GM19397 (cell line): ENCODE results near the gene SLAMF8.
A peak's percentile ranks its signal among the peaks of the same experiment; 100 is the strongest.

Experiments used
- ATAC-seq: cut with Tn5 transposase; IDR thresholded peaks from one replicate; pipeline ENCODE4 v1.9.1; 2021; ENCODE audit warnings: mild to moderate bottlenecking, moderate library complexity; ENCODE audit not compliant: unreplicated experiment

The SLAMF8 gene

DNA sequence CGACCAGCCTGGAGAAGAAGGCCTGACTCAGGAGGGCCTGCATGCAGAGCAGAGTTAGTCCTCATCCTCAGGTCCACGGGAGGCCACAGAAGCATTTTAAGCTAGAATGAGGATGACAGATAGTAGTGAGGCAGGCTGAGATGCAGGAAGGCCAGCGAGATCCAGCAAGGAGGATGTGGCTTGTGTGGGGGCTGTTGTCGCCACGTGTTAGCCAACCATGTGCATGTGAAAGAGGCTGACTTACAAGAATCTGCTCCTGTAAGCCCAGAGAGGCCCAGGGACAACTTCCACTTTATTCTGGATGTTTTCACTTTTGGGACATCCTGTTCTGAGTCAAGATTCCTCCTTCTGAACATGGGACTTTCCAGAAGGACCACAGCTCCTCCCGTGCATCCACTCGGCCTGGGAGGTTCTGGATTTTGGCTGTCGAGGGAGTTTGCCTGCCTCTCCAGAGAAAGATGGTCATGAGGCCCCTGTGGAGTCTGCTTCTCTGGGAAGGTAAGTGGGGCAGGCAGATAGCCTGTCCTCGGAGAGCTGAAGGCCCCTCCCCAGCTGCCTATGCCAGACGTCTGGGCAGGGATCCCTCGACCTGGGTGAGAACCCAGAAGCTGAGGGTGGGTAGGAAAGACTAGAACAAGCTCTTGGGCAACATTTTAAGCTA is at the start of gene SLAMF8:
SLAMF8 (plus strand) TSS at position 433 of the 661 bp plus-strand sequence; CDS start at position 459, 26 bp downstream.
- ATAC-seq: no peak

DNA sequence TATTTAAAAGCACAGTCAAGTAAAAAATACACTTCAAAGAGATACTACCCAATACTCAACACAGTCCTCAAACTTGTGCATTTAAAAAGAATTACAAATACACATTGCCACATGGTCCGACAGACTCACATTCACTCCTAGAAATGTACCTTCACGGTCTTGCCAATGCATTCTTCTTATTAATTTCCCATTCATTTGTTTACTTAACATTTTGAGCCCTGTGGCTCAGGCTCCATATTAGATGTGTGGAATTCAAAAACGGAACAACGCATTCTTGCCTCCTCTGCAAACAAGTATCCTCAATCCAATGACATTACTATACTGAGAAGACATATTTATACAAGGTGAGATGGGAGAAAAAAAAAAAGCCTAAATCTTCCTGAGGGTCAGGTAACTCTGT is 48.4 kb upstream of the SLAMF8 start:
- ATAC-seq: no peak

DNA sequence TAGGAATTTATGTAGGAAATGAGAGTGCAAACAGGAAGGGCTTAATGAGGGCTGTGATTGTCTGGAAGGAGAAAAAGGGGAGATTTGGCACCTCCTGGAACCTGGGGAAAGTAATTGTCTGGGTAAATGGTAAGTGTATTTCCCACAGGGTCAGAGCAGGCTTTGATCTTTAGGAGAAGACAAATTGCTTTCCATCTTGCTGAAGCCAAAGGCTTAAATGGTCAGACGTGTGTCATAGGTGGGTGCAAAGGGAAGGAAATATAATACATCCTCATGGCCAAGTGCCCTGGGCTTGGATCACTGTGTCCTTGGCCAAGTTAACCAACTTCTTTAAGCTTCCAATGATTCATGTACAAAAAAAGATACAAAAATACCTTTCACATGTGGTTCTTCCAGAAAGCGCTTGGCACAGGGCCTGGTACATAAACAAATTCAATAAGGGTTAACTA is 47.2 kb upstream of the SLAMF8 start:
- ATAC-seq: no peak

DNA sequence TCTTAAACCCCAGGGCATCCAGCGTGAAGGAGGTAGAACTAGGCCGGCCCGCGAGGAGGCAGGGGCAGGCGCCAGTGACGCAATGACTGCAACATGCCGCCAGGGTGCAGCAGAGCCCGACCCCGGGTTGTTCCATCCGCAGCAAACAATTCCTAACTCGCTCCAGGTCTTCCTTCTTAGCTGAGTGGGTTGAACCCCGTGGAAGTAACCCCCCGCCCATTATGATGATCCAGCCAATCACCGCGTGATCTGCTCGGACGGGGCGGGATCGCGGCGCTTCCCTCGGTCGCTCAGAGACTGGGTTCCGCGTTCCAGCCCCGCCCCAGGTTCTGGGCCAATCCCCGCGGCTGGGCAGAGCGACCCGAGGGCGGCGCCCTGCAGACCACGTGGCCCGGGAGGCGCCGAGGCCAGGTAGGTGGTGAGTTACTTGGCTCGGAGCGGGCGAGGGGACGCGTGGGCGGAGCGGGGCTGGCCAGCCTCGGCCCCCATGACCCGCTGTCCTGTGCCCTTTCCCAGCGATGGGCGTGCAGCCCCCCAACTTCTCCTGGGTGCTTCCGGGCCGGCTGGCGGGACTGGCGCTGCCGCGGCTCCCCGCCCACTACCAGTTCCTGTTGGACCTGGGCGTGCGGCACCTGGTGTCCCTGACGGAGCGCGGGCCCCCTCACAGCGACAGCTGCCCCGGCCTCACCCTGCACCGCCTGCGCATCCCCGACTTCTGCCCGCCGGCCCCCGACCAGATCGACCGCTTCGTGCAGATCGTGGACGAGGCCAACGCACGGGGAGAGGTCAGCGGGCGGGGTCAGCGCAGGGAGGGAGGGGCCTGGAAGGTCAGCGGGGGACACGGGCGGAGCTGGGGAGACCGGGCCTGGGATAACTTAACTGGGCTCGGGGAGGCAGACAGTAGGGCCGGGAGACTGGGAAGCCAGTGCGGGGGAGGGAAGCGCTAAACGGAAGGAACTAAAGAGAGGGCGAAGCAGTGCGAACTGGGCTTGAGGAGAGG is 45.8 kb upstream of the SLAMF8 start, which contains the start of gene DUSP23:
DUSP23 (plus strand) TSS at position 380 of the 1,000 bp plus-strand sequence; CDS start at position 519, 139 bp downstream.
- ATAC-seq: peak; percentile 99

DNA sequence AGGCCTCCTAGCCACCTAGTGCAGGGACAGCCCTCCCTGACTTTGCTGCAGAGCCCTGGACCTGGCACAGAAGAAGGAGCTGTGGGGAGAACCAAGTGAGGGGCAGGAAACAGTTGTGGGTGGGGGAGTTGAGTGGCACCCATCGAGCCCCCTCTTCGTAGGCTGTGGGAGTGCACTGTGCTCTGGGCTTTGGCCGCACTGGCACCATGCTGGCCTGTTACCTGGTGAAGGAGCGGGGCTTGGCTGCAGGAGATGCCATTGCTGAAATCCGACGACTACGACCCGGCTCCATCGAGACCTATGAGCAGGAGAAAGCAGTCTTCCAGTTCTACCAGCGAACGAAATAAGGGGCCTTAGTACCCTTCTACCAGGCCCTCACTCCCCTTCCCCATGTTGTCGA is 44.7 kb upstream of the SLAMF8 start:
- ATAC-seq: no peak

DNA sequence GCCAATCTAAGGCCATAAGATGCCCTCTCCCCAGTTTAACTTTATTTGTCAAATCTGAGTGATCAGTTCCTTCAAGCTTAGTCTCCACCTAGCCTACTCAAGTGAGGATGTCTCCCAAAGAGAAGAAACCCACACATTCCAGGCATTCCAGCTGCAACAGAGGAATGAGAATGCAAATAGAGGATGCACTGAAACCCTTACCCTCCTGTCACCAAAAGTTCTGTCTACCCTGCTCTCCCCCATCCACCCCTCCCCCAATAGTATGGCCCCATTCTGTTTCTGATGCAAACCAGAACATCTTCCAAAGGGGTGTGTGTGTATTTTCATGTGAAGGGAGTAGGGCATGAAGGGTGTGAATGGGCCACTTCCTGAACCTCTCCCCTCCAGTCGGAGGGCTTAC is 42.9 kb upstream of the SLAMF8 start:
- no peak for ATAC-seq

DNA sequence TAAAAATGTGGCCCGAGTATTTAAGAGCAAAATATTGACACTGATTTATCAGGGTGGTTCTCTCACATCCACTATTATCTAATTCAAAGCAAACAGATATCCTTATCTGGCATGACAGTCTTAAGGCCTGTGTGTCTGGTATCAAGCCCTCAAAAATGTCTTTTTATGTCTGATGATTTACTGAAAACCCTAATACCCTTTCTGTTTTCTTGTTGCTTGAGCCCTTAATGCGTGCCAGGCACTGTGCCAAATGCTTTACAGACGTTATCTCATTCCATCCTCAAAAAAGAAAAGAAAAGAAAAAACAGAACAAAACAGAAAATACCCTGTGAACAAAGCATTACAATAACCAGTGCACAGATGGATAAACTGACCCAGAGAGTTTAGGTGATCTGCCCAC is 40.2 kb upstream of the SLAMF8 start:
- ATAC-seq: no peak

DNA sequence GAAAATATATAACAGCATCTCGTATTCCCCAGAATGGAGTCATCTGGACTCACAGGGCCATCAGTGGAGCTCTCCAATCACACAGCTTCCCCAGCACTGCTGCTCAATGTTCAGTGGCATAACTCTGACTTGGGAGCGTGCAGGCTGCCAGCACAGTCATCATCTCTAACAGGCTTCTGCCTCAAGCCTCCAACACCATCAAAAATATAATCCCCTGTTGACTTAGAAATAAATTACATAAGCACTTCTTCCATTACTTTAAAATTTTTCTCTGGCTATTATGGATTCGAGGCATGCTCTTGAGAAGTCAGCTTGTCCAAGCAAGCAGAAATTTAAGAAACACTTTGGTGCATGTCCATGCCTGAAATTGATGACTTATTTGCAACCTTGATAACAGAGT is 39.7 kb upstream of the SLAMF8 start:
- no peak for ATAC-seq

DNA sequence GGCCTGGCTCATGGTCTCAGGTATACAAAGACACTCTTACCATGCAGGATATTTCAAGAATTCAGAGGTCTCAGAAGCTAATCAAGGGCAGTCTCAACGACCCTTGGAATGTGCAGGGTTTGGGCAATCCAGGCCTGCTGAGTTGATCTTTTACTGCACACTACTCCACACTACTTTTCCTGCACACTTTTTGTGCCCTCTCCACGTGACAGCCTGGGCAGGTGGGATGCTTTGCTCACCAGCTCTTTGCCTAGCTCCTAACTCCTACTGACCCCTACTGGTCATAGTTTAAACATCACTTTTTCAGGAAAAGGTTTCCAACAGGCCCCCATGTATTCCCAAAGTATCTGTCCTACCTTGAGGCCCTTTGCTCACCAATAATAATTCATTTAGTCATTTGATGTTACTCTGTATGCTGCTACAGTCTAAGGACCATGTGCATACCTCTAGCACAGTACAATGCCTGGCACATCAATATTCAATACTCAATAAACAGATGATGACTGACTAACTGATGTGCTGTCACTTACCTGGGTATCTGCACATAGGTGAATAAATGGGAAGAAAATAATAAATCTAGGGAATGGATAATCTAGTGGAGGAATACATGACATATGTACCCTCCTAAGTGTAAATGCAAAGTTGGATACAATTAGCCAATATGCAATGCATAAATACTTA is 36.3 kb upstream of the SLAMF8 start:
- no peak for ATAC-seq

DNA sequence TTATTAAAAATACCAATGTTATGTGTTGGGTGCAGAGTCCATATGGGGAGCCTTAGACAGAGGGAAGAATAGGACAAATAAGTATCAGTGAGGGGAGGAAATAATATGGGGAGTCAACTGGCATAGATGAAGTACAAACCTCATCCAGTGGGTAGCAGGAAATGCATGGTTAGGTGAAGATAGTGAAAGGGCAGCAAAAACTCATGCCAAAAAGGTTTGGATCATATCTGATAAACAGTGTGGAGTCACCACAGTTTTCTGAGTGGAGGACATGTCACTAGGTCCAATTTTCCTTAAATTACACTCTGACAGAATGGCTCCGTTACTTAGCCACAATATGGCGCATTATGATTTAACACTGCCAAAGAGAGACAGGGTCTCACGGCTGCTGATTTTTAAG is 35.6 kb upstream of the SLAMF8 start:
- no peak for ATAC-seq

DNA sequence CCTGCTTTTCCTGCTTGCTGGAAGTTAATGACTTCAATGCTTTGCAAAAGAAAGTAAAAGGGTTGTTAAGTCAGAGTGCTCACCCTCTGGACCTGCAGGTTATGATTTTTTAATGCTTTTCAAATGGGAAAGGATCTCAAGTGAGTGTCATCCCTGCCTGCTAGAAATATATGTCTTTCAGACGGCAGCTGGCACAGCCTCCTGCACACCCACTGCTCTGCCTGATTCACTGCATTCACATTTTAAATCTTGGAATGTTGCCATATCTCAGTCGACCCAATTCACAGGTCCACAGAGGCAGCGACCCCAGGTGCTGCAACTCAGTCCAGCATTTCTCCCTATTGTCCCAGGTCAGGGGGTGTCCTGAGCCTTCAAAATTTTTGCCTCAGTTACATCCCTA is 35.2 kb upstream of the SLAMF8 start:
- ATAC-seq: no peak

DNA sequence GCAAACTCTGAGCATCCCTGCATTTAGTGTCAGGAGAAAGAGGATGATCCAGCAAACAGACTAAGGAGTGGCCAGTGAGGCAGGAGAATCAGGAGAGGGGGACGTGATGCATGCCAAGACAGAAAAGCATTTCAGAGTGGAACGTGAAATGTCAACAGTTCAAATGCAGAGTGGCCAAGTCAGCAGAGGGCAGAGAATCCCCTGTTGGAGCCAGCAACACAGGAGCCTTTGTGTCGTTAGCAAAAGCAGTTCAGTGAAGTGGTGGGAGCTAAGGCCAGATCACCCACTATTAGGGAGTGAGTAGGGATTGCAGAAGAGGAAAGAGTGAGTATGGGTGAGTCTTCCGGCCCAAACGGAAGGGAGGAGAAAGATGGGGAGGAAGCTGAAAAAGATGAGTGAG is 31.1 kb upstream of the SLAMF8 start:
- no peak for ATAC-seq

DNA sequence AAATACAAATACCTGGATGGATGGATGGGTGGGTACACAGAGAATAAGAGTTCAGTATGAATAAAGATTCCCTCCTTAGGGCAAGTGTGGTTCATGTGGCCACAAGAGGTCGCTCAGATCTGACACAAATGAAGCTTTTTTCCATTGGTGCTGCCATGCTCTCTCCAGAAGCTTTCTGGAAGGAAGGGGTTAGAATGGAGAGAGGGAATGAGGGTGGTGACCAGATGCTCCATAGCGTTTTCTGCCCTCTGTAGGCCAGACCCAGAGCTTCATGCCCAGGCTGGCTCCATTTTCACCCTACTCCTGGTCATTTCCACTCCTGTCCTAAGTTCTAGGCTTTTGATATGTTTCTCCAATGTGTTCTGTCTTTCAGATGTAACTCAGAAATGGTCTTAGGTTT is 27.8 kb upstream of the SLAMF8 start:
- no peak for ATAC-seq

DNA sequence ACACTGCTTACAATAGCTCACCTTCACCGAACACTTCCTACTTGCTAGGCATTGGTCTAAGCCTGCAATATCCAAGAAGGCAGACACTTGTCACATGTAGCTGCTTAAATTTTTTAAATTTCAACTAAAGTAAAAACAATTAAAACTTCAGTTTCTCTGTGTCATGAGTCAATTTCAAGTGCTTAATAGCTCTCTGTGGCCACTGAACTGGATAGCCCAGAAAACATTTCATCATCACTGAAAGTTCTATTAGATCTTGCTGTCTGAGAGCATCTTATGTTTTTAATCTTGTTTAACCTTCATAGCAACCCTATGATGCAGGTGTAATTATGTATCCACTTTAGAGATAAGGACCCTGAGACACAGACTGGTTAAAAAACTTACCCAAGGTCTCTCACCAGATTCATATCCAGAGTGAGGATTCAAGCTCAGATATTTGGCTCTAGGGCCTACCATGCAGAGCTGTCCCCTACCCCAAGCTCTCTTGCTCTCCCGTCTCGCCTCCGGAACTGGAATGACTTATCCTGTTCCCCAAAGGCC is 27.2 kb upstream of the SLAMF8 start:
- no peak for ATAC-seq

DNA sequence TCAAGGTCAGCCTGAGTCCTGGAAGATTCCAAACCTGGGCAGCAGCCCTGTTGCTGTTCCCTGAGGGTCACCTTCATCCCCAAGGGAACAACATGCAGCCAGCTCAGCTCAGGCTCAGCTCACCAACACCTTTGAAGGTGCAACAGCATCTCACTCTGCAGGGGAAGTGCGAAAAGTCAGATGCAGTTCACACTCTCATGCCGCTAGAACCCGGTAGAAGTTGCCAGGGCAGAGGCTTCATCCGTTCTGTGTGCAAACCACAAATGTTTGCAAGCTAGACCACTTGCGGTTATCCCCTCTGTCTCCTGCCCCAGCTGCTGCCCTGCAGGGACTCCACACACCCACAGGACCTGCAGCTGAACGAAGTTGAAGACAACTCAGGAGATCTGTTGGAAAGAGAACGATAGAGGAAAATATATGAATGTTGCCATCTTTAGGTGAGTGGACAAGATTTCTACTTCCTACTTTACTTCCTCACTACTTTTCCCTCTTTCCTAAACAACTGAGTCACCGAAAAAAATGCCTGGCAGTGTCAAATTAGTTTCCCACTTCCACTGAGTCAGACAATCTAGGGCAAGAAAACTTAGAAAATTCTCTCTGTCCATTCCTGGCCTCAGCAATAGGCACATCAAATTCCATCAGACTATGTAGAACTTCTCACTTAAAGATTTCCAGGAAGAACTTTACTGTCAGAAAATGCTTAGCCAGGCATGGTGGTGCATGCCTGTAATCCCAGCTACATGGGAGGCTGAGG is 26.3 kb upstream of the SLAMF8 start:
- ATAC-seq: peak; percentile 81

DNA sequence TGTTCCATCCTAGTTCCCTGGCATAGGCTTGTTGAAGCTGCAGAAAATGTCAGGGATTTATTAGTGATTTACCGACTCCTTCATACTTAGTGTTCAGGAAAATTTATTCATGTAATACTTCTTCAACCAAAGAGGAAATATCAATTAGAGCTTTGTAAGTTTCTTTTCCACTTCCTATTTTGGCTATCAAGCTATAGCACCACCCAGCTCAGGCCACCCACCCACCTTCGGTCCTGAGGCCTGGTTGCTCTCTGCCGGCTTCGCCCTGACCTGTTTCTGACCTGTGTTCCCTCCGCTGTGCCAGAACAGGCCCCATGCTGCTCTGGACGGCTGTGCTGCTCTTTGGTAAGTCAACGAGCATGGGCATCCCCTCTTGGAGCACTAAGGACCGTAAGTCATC is 24.6 kb upstream of the SLAMF8 start, which contains the start of gene FCRL6:
FCRL6 (plus strand) TSS at position 250 of the 400 bp plus-strand sequence; CDS start at position 315, 65 bp downstream.
- no peak for ATAC-seq

DNA sequence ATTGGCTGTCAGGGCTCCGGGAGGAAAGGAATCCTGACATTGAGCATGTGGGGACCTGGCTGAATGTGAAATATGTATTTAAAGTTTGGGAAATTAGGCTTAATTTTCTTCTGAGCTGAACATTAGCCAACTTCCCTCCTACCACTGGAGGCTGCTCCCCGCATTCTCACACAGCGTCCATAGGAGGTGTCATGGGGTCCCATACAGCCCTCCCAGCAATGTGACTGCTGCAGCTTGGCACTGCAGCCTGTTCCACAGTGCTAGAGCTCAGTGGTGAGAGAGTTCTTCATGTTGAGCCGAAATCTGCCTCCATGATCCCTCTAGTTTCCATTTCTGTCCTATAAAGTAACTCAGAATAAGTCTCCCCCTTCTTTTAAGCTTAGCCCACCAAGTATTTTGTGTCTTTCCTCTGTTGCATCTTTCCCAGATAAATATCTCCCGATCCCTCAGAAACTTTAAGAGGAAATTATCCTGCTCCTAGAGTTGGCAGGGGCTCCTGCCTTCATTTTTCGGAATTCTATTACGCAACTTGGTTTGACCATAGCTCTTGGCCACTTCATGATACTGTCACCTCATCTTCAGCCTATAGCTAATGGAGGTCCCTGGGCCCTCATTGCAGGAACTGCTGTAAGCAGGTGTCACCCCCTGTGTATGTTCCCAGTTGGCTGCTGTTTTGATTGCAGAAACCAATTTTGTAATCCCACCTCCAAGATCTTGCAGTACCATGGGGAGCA is 22.6 kb upstream of the SLAMF8 start:
- ATAC-seq: no peak

DNA sequence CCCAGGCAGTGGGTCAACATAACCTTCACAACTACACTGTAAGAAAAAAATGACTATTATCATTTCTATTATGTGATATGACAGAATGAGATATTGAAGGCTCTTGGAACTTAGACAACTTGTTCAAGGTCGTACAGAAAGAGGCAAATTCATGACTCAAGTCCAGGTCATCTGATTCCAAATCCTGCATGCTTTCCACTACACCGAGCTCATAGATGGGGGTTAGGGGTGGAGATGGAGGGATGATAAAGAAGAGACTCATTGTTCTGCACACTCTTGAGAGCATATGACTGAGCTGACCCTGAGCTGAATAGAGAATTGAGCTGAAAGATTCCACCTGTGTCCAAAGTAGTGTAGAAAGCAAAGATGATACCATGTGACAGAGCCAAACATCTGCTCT is 21.7 kb upstream of the SLAMF8 start:
- ATAC-seq: no peak

DNA sequence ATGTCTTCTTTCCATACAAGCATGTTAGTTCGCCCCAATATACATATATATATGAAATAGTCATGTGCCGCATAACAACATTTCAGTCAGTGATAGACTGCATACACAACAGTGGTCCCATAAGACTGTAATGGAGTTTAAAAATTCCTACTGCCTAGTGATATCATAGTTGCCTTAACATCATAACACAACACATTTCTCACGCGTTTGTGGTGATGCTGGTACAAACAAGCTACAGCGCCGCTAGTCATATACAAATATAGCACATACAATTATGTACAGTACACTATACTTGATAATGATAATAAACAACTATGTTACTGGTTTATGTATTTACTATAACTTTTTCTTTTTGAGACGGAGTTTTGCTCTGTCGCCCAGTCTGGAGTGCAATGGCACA is 10.7 kb upstream of the SLAMF8 start:
- no peak for ATAC-seq
